ENCODE measurements around the gene CD8B2. TPM values are rescaled to one million over a fixed set of nuclear protein-coding genes. Genes with fewer than 3 reads are reported as not detected.
"Not testable (repeated sequence)": the region's sequence is repeated elsewhere in the genome, so short reads cannot be mapped to it uniquely, and the experiment has no call there.

The CD8B2 gene
- not detected in 2 replicates for total RNA-seq (2014; rRNA removed; shearing (Covaris generic))

DNA sequence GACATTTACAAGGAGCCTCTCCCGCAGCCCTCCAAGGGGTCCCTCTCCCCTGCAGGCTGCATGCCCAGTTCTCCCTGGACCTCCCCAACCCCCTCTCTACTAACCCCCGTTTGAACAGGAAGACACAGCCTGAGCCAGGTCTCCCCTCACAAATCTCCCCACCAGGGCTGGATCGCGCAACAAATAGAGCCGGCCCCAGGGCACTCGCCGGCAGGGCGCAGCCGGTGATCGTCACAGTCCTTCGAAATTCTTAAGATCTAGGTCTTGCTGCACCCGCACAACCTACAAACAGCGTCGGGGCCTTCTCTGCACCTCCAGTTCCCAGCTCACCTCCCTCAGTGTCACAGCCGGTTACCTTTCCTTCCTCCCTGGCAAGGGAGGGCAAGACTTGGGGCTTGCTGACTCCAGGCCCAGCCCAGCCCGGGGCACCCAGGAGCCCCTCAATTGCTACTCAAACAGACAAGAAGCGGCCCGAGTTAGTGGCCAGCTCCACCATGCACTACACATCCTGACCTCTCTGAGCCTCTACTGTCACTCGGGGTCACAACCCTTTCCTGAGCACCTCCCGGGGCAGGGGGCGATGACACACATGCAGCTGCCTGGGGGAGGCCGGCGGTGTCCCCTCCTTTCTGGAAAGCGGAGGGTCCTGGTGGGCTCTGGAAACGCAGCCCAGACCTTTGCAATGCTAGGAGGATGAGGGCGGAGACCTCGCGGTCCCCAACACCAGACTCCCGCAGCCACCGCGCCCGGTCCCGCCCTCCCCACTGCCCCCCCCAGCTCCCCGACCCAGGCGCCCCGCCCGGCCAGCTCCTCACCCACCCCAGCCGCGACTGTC, at the start of gene CD8B2:
Gene CD8B2 (plus strand): TSS at position 814 of the 835 bp plus-strand sequence. CDS start 63 bp downstream, outside the sequence.
- DNase-seq (ENCODE audit: low read depth) = not testable (repeated sequence)

DNA sequence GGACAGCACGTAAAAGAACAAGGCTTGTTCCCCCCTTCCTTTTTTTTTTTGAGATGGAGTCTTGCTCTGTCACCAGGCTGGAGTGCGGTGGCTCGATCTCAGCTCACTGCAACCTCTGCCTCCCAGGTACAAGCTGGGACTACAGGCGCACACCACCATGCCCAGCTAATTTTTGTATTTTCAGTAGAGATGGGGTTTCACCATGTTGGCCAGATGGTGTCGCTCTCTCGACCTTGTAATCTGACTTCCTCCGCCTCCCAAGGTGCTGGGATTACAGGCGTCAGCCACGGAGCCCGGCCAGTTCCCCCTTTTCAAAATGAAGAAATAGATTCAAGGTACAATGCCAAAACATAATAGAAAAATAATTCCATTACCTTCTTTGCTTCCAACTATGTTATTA, 25.3 kb upstream of the CD8B2 start:
- not testable (repeated sequence) for DNase-seq (ENCODE audit: low read depth)

- not testable (repeated sequence) for DNase-seq (ENCODE audit: low read depth)
These were observed 19.6 kb upstream of the CD8B2 start for GRCh38 chr2:106467516-106467915.

- not testable (repeated sequence) for DNase-seq (ENCODE audit: low read depth)
These were observed 19.1 kb upstream of the CD8B2 start, which contains the start of gene RGPD3 for GRCh38 chr2:106468107-106468506. Gene RGPD3, minus strand, starts transcription at chr2:106468413. Its CDS starts 125 bp downstream, at chr2:106468288.

DNA sequence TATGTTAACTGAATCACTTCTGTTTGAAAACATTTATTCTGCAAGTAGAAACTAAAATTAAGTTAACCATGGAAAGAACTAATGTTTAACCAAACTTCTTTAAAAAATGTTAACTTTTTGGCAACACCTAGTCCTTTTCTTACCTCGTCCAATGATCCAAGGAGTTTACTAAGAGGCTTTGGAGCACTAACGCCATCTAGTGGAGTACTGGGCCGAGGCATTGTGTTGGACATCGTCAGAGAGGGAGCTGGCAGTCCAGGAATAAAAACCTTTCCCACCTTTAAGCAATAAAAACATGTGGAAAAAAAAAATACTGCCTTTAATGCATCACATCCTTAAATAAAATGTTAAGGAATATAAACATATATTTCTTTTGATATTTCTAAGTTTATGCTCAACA, 16.5 kb upstream of the CD8B2 start:
- not testable (repeated sequence) for DNase-seq (ENCODE audit: low read depth)

- DNase-seq (ENCODE audit: low read depth) = not testable (repeated sequence)
These were observed 9.5 kb upstream of the CD8B2 start for GRCh38 chr2:106477647-106478046.

DNA sequence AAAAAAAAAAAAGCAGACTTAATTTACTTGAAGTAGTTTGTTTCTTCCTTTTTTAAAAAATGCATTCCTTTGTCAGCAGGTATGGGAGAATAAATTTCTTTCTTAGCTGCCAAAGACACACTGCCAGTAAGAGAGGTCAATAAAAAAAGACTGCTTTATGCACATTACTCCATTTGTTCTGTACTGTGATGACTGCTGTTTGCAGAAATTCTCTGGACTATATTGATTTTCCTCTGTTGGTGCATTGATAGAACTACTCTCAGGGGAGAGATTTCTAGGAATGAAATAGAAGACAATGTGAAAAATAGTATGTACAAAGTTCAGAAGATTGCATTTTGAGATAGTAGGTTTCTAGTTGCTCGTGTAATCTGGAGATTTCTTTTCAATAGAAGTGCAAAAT, 7.6 kb upstream of the CD8B2 start:
- not testable (repeated sequence) for DNase-seq (ENCODE audit: low read depth)

DNA sequence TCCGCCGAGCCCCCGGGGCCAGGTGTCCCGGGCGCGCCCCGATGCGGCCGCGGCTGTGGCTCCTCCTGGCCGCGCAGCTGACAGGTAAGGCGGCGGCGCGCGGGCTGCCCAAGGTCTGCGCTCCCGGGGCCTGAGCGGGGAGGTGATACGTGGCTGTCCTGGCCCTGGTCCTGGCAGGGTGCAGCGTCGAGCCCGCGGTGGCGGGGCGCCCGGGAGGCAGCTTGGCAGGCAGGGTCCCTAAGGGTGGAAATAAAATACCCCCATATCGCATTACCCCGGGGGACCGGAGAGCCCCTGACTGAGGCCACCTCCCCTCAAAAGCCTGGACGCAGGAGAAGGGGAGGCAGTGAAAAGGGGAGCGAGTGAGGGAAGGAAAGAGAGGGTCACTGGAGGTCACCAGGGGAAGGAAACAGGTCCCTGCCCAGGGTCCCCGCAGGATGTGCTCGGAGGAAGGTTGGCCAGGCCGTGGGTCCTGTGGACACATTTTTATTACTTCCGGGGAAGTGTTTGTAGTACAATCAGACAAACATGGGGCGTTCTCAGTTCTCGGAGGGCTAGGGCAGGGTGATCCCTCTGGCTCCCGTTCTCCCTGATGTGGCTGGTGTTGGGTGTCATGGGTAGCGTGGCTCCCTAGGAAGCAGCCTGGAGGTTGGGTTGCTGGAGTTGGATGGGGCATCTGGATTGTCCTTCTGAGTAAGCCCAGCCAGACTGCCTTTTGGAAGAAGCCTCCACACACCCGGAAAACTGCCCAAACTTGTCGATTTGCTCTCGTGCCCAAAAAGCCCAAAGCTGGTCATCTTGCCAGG, 425 bp downstream of the CD8B2 start:
- peak; percentile 4 for DNase-seq (ENCODE audit: low read depth)

DNA sequence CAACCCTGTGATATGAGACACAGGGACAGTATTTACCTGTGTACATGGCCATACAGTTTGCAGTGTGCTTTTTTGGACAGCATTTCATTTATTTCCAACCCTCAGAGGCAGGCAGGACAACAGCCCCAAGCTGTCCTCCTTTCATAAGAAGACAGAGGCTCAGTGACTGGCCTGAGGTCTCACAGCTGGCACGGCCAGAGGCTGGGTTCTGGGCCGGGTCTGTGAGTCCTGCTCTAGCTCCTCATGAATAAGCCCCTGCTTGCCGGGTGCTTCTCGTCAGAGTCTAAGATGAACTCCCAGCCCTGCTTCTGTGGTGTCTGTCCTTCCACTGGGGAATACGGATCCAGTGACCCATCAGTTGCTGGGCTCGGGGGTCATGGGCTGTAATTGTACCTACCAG, 2.5 kb downstream of the CD8B2 start:
- not testable (repeated sequence) for DNase-seq (ENCODE audit: low read depth)

- DNase-seq (ENCODE audit: low read depth) = not testable (repeated sequence)
These were observed 5.2 kb downstream of the CD8B2 start for GRCh38 chr2:106492399-106492798.

DNA sequence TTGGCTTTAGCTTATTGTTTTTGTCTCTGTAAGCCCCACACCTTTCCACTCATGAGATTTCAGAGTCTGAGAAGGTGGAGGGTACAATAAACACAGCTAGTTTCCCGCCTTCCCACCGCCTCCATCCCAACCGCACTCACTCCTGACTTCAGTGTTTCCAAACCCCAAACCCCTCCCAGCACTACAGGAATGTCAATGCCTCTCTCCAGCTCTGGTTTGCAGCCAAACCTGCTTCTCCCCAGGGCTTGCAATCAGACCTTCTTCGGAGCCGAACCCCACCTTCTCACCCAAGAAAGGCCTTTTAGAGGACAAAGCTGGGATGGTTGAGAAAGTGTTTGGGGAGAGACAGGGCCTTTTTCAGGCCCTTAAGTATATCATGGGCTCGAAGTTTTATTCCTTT, 5.7 kb downstream of the CD8B2 start:
- DNase-seq (ENCODE audit: low read depth) = peak; percentile 10

DNA sequence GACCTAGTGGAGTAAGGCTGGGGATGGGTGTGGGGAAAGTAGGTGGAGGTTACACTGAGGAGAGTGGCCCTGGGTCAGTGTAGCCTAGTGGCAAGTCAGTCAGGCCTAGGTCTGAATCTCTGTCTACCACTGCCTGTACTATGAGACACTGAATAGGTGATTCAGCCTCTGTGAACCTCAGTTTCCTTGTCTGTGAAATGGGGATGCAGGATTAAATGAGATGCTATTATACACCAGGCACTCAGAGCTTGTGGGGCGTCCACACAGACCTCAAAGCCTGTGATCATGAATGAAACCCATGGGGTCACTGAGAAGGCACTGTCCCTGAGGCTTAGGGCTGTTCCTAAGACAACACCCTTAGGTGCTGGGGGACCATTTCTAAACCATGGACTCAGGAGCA, 11.4 kb downstream of the CD8B2 start:
- not testable (repeated sequence) for DNase-seq (ENCODE audit: low read depth)

GRCh38 chr2:106500350-106500749, 13.2 kb downstream of the CD8B2 start:
- DNase-seq (ENCODE audit: low read depth) = not testable (repeated sequence)

DNA sequence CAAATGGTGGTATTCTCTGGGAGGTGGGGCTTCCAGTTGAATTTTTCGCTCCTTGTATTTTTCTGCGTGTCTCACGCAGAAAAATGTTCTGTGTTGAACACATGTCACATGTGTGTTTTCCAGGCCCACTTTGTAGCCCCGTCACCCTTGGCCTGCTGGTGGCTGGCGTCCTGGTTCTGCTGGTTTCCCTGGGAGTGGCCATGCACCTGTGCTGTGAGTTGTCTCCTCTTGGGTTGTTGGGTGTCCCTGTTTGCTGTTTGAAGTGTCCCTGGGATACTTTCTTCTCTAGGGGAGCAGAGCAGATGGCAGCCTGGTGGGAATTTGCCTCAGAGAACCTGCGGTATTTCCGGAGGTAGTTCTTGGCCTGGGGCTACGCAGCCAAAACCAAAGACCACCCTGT, 15.2 kb downstream of the CD8B2 start:
- not testable (repeated sequence) for DNase-seq (ENCODE audit: low read depth)

GRCh38 chr2:106504192-106504591, 17.0 kb downstream of the CD8B2 start:
- DNase-seq (ENCODE audit: low read depth) = not testable (repeated sequence)

- DNase-seq (ENCODE audit: low read depth) = not testable (repeated sequence)
These were observed 17.6 kb downstream of the CD8B2 start for GRCh38 chr2:106504787-106505186.

DNA sequence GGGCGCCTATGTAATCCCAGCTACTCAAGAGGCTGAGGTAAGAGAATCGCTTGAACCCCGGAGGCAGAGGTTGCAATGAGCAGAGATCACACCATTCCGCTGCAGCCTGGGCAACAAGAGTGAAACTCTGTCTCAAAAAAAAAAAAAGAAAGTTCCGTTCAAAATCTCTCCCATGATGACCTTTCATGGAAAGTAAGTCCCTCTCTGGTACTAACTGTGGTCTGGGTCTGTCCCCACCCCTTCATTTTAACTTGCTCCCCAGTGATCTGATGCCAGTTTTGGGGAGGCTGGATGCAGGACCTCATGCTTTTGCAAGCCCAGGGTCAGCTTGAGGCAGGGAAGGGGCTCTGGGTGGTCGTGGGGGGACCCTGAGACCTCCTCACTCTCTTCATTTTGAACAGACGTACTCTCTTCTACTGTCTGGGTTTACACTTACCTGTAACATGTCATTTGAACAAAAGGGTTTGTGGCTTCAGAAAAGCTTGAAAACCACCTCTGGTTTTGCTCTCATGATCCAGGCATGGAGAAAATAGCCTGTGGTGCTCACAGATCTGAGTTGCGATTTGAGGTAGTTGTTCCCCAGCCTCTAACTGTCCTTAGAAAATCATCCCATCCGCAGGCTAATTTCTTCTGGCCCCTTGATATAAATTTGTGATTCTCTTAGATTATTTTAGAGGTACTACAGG, 19.0 kb downstream of the CD8B2 start:
- not testable (repeated sequence) for DNase-seq (ENCODE audit: low read depth)

DNA sequence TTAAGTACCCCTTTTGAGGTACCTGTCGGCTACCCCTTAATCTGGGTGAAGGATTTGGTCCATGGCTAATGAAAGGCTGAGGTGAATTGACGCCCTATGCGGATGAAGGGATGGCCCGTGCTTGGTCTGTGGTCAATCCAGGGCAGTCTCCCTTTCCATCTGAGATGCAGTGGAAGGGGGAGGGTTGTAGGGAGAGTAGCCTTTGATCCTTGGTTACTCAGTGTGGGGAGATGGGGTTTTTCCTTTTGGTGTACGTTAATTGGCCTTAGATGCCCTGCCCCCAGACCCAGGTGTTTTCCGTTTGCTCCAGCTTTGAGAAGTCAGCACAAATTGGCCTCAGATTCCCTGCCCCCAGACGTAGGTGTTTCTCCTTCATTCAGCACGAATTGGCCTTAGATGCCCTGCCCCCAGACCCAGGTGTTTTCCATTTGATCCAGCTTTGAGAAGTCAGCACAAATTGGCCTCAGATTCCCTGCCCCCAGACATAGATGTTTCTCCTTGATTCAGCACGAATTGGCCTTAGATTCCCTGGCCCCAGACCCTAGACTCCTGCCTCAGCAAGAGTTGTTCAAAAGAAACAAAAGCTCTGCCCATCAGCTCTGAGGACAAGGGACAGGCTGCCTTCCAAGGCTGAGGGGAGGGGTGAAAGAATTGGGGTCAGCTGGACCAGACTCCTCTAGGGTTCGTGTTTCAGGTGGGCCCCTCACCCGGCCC, 21.7 kb downstream of the CD8B2 start:
- not testable (repeated sequence) for DNase-seq (ENCODE audit: low read depth)

DNA sequence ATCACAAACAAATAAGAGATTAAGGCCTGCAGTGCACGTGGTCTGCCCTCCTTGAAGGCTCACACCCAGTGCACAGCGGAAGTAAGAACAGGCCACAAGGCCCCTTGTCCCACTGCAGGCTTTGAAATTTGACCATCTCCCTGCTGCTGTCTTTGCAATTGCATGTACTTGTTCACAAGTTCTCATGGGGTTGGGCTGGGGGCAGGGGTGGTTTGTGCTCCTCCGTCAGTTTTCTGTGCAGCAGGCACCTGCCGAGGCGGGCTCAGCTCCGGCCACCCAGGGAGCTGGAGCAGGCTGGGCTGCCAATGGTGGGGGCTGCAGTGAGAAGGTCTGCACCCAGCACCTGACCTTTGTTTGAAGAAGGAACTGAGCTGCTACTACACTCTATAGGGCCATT, 22.2 kb downstream of the CD8B2 start:
- not testable (repeated sequence) for DNase-seq (ENCODE audit: low read depth)

DNA sequence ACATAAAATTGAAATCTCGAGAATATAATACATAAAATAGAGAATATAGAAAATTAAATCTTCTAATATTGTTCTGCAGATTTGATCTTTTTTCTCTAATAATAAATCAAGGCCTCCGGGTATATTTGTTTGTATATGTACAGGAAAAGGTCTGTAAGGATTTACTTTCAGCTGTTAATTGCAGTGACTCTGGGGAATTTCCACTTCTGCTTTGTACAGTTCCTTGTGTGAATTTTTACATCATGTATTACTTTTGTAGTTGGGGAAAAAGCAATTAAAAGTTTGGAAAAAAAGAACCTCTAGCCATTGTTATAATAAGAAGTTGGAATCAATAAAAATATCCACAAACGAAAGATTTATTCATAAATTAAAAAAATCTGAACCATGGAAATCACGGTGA, 23.6 kb downstream of the CD8B2 start:
- not testable (repeated sequence) for DNase-seq (ENCODE audit: low read depth)

GRCh38 chr2:106511476-106511901, 24.3 kb downstream of the CD8B2 start:
- DNase-seq (ENCODE audit: low read depth) = peak; percentile 82
